DMS 273 treated with DMSO at 0.1 percent for 48 hours (cell line): ENCODE results near the gene DUSP9.

ENCODE experiments used
- DNase-seq: peaks from one replicate; lab custom pipeline; 2025; lab: John Stamatoyannopoulos, UW

DUSP9 gene

DNA sequence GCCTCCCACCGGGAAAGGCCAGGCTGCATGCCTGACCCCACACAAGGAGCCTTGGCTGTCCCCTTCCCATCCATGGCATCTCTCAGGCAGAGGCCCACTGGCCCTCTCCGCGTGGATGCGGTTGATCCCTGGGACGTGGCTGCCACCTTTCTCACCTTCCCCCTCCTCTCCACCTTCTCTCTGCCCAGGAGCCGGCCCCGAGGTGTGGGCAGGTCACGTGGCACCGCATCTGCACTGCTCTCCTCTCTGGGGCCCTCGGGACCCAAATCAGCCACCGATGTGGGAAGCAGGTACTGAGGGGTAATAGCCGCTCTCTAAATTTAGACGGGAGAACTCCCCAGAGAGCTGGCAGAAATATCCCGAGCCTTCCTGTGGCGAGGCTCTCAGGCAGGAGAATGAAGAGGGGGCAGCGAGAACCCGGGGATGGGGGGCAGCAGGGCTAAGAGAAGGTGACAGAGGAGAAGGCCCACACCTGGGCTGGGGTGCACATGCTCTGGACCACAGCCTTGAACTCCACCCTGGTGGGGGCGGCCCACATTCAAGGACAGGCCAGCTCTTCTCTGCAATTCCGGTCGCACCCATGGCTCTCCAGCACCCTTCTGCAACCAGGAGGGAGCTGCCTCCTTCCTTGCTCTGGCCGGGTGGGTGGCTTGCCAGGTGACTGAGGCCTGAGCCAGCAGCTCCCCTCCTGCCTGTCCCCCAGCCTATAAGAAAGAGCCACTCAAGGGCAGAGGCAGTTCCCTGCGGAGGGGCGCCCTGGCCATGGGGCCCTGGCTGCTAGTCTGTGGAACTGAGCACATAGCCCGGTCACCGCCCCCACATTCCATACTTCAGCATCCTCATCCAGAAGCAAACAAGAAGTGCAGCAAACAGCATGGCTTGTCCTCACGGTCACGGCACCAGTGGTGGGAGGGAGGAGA lies 9.6 kb upstream of the DUSP9 start:
- no peak for DNase-seq

DNA sequence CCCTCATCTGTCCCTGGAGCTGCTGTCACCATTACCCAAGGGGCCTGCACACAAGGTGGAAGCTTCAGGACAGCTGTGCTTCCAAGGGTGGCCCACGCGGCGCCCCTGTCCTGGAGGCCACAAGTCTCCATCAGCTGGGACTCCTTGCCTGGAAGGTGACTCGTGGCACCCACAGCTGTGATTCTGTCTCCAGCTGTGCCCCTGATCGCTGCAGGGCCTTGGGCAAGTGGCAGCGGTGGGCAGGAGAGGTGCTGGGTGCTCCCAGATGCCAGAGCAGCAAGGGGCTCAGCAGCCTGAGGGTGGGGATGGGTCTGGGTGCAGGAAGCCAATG lies 9.0 kb upstream of the DUSP9 start:
- no peak for DNase-seq

DNA sequence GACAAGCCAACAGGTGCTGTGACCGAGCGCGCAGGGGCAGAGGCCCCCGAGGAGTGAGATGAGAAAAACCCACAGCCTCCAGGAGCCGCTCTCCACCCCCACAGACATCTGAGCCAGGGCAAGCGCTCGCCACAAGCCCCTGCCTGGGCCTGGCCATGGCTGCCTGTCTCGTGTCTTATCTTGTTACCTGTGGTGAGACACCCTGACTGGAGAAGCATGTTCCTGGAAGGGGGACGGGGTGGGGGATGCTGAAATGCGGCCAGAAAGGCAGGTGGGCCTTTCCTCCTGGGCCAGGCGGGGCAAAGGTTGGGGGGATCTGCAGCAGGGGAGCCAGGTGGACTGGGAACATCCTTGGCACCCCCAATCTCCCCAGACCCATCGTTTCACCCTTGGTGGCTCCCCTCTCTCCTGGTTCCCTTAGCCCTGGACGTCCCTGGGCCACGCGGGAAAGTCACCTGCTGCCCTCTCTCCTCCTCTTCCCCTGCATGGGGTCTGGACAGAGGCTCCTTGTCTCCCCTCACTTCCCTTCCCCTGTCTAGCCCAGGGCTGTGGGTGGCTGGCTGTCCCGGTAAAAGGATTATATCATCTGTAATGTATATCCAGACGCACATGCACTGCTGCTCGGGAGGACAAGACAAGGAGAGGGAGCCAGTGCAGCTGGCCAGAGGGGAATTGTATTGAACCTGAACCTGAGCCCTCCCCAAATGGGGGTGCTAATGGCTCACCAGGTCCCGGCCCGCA lies 8.4 kb upstream of the DUSP9 start:
- no peak for DNase-seq

DNA sequence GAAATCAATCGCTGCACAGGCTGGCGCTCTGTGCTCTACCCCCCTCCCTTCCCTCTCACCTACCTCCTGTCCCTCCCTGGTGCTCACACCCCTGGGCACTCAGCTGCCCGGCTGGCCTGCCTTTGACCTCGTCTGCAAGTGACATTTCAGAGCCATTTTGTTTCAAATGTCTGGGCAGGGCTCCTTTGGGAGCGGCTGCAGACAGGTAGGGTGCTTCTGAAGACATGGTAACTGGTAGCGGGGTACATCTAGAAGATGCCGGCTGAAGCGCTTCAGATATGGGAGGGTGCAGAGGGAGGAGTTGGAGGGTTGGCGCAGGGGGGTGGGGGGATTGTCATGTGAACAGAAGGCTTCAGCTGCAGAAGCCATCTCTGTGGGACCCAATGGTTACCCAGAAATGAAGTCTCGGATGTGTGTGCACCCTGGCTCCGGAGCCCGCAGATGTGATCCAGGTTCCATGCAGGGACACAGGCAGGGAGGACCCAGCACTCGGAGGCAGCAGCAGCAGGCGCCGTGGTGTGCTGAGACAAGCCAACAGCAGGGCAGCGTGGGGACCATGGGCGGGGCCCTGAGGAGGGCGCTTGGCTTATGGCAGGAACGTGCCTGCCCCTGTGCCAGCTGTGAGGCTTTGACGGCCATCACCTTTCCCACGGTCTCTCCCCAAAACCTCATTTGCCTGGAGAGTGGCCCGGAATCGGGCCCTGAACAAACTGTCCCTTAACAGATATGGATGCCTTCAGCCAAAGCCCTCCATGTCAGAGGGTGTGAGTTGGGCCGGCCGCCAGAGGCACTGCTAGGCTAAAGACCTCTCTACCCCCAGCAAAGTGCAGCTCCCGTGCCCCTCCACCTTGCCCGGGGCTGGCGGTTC lies 7.6 kb upstream of the DUSP9 start:
- no peak for DNase-seq

DNA sequence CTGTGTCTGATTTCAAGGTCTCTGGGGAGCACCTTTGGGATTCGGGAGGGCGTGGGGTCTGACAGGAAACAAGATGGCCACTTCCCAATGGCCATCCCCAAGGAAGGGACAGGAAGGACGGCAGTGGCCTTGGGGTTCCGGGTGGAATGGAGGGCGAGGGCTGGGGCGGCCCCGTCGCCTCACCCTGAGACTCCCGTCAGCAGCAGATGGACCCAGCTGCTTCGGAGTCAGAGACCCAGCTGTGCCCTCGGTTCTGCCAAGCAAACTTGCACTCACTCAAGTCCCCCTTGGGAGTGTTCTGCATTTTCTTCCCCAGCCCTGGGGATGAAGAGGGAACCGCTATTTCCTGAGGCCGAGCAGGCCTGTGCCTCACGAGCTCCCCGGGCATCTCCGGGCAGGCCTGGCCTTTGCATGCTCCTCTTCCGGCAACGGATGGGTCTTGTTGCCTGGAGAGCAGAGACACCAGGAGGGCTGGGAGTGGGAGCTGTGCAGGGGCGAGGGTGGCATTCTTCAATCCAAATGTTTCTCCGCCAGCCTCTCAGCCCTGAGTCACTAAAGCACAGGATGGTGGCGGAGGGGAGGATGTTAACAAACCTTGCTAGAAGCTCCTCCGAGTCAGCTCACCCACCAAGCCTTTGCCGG lies 6.8 kb upstream of the DUSP9 start:
- peak; percentile 20 for DNase-seq

DNA sequence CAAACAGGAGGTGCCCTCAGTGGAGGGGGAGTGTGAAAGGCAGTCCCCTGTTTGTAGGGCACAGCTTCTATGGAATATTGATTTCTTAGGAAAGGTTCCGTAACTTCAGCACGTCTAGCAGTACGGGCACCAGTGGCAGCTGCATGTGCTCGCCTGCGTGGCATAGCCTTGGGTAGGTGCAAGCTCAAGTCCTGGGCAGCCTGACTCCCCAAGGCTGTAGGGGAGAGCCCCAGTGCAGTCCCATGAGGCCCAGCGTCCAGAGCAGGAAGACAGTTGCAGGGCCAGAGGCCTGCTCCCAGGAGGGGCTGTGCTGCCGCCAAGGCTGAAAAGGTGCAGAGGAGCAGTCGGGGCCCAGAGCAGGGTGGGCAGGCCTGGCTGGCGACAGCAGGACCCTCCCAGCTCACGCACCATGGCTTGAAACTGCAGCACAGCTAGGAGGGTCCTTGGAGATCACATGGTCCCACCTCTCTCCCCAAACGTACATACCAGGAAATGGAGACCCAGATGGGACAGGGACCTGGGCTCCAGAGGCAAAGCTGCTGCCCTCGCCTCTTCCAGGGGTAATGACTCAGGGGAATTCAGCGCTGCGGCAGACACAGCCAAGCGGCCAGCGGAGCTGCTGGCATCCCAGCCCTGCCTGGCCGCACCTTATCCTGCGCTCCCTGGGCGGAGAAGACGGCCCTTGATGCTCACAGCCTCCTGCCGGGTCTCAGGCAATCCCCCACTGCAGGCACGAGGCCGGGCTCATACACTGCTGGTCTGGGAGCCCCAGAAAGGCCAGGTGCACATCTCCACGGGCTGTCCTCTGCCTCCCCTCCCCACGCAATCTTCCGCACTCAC lies 6.0 kb upstream of the DUSP9 start:
- DNase-seq, result no peak

DNA sequence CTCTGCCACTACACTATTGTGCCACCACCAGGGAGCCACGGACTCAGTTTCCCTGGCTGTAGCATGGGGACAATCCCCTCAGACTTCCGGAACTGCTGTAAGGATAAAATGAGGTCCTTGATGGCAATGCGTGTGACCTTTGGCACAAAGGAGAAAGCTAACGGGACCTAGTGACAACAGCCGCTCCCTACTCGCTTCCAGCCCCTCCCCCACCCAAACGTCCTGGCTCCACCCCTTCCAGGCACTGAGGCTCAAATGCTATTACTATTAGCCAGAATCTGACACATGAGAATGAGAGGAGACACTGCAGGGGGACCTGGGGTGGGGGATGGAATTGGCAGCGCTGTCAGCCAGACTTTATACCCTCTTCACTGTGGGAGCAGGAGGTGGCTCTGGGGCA lies 5.4 kb upstream of the DUSP9 start:
- DNase-seq, result no peak

DNA sequence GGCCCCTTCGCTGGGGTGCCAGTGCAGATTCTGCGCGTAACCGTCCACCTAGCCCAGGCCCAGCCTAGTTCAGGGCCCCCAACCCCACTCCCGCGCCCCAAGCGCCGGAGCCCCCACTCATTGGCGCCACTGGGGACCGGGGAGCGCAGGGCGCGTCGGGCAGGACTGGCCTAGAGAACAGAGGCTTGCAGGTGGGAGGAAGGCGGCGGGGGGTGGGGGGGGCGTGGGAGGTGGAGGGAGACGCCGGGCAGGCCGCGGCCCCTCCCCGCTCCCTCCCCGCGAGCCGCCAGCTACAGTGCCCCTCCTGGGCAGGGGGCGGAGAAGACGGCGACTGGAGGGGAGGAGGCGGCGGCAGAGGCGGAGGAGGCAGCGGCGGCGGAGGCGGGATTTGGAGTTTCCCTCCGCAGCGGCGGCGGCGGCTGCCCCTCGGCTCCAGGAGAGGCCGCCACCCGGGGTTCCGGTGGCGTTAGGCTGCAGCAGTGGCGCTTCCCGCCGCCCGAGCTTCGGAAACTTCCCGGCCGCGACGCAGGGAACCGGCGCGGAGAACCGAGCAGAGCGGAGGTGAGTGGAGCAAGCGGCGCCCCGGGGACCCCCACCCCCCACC lies 4.8 kb upstream of the DUSP9 start:
- DNase-seq, result no peak

DNA sequence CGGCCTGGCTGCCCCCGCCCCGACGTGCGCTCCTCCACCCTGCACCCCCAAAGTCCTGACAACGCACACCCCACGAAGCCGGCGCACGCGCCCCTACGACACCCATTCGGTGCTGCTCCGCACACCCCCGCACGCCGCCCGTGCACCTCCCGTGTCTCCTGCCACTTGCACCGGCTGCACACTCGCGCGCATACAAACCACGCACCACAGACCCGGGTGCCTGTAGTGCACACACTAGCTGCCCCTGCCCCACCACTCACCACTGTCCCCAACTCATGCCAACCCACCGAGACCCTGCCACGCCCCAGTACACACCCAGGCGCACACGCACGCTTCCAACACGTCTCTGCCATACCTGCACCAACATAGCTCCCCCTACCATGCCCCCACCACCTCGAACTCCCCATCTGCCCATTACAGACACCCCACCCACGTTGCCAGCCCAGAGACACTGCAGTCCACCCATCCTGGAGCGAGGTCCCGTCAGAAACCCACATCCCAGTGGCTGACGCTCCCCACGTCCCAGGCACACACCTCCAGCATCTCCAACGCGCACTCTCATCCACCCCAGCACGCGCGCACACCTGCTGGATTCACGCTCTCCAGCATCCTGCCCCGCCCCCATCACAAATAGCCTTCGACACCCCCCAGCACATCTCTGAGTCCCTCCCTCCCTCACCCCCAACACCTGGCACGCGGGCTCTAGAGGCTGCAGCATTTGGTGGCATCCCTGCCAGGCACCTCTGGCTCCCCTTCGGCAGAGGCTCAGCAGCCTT lies 4.2 kb upstream of the DUSP9 start:
- DNase-seq, result no peak

DNA sequence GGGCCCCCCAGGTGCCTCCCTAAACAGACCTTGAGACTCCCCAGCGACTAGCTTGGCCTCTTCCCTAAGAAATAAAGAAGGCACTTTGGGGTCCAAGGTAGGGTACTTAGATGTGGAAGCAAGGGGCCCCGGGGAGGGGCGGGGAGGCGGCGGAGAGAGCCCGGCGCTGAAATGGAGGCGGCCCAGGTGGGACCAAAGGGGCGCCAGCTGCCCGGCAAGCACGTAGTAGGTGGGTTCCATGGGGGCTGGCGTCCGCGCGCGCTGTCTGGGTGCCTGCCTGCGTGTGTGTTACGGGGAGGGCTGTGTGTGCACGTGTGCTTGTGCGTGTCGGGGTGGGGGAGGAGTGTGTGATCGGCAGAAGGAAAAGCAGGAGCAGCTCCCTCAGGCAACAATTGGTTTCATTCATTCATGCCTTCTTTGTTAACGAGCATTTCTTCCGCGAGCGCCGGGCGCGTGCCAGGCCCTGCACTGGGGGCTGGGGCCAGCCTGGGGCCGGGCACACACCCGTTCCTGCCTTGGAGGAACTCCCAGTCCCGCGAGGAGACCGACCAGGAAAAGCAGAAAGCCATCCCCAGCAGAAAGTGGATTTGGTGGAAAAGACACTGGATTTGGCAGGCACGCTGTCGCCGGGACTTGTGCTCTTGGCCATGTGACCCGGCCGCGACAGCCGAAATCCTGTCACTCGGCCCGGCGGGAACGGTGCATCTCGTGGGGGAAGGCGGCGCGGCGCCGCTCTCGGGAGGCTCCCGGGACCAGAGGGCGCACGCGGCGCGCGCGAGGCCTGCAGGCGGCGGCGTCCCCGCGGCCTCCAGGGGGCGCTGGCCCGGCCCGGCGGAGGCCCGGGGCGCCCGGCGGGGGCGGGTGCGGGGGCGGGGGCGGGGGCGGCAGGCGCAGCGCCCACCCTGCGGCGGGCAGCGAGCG lies 3.3 kb upstream of the DUSP9 start:
- DNase-seq, result no peak

DNA sequence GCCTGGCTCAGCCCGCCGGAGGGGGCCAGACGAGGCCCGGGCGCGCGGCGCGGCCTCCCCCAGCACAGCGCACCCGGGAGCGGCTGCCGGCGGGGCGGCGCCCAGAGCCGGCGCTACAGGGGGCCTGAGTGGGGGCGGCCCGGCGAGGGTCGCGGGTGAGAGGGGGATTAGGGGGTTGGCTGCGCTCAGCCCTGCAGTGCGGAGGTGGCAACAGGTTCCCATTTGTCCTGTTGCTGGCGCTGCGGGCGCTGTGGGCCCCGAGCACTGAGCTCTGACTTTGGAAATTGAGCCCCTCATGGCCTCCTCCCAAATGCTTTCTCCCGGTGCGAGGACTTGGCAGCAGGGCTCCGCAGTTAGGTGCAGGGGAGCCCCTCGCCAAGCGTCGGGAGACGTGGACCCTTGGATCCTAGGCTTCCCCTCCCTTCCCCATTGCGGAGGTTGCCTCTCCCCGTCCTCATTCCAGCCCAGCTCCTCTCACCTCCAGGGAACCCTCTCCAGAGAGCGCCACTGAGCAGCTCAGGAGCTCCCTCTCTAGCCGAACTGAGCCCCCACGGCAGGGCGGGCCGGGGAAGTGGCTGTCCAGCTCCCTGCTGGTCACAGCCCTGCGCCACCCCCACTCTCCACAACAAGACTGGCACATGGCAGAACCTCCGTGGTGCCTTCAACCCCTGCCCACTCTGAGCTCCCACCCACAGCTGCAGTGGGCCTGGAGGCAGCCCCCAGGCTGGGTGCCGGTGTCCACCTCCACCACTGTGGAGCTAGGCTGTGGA lies 2.5 kb upstream of the DUSP9 start:
- no peak for DNase-seq

DNA sequence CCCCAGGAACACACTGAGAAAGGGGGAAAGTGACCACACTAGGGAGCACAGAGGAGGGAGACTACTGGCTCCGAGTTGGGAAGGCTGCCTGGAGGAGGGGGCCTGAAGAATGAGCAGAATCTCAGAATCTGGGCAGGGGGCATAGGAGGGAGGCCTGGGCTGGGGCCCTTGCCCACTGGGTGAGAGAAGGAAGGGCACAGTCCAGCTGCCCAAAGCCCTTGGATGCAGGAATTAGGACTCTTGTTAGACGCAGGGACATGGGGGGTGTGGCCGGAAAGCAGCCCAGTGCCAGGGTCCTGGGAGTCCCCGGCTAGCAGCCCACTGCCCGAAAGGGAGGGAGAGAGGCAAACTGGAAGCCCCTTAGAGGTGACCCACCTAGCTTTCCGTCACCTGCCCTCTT lies 1.9 kb upstream of the DUSP9 start:
- DNase-seq, result no peak

DNA sequence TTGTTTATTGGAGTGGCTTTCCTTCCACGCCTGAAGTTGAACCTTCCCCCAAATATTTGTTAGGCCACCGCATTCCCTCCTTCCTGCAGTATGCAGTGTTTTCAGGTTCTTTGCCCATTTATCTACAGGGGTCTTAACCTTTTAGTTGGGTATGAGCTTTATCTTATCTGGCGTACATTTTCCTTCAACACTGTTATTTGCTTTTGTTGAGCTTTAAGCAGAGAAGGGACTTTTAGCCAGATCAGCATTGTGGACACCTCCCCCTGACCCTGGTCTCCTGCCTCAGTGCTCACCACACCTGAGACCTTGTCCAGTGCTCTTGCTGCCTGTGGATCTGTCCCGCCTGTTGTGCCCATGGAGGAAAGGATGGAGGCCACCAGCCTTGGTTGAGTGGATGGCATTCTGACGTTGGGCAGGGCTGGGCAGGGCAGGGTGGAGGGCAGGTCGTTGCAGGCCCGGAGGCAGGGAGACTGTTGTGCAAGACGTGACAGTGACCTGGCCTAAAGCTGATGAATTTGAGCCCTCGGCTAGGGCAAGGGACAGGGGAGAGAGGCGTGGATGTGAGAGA lies 998 bp upstream of the DUSP9 start:
- DNase-seq, result no peak

DNA sequence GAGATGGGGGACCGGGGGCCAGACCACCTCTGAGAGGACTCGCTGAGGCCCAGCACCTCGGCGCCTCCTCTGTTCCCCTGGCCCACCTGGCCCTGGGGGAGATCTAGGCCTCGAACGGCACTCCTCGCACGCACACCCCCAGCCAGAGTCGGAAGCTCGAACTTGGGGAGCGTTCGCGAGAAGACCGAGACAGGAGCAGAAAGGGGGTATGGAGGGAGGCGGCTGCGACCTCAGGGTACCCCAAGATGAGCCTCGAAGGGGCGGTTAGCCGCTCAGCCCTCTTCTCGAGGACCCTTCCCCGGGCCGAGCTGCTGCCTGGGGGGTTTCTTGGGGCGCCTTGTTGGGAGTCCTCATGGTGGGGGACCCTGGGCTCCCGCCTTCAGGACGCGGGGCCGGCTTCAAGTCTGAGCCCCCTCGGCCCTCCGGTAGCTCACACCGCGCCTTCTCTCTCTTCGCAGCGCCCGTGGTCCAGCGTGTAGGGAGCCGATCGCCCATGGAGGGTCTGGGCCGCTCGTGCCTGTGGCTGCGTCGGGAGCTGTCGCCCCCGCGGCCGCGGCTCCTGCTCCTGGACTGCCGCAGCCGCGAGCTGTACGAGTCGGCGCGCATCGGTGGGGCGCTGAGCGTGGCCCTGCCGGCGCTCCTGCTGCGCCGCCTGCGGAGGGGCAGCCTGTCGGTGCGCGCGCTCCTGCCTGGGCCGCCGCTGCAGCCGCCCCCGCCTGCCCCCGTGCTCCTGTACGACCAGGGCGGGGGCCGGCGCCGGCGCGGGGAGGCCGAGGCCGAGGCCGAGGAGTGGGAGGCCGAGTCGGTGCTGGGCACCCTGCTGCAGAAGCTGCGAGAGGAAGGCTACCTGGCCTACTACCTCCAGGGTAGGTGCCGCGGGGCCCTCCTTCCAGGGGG lies 706 bp downstream of the DUSP9 start:
- DNase-seq, result no peak

DNA sequence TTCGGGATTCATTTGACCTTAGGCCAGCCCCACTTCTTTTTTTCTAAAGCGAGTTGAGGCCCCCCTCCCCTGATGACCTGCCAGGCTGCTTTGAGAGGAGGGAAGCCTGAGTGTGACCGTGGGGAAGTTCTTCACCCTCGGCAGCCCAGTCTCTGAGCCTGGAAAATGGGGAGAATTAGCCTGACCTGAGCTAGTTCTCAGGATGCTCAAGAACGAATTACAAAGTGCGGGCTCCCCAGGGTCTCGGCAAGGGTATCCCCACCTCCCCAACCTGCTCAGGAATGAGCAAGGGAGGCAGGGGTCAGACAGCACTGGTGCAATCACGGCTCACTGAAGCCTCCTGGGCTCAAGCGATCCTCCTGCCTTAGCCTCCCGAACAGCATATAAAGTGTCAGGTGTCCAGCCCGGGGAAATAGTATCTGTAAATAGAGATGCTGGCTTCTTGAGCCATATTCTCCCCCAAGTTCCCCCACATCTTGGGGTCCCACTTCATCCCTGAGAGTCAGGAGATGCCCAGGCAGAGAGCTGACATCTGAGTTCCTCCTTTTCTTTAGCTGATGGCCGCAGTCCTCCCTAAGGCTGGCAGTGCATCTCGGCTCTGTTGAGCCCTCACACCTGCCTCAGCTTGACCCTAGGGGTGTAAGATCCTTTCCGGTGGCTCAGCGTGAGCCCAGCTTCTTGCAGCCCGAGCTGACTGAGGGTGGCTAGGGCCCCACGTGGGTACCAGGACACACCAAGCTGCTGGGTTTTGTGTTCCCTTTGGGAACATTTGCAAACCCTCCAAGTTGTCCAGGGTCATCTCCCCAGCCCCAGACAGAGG lies 1.6 kb downstream of the DUSP9 start:
- no peak for DNase-seq
